Neural cell (in vitro differentiated cells): ENCODE data around the gene TAC3. TPM values are rescaled to one million over a fixed set of nuclear protein-coding genes. Genes with fewer than 3 reads are reported as not detected.

Experiments
- H2AFZ ChIP-seq: fragments of 200-600, 300-800 bp; sonication (generic), shearing (Covaris generic); 2 replicates; pipeline ENCODE4 v1.6.0; 2014; ENCODE audit warnings: low read depth, mild to moderate bottlenecking, antibody characterized with exemption, low read length, moderate library complexity
- H3F3A ChIP-seq: fragments of 200-600 bp; shearing (Covaris generic); 2 replicates; pipeline ENCODE4 v1.6.1; 2016; ENCODE audit warnings: mild to moderate bottlenecking, moderate library complexity, mixed read lengths, antibody characterized with exemption, low read length; ENCODE audit not compliant: insufficient read depth, poor library complexity, severe bottlenecking
- H3K27ac ChIP-seq: fragments of 200-600, 300-800 bp; sonication (generic), shearing (Covaris generic); 2 replicates; pipeline ENCODE4 v1.5.1; 2014; ENCODE audit warnings: mild to moderate bottlenecking, low read length, moderate library complexity
- H3K27me3 ChIP-seq: fragments of 300-800, 200-600 bp; sonication (generic), shearing (Covaris generic); 2 replicates; pipeline ENCODE4 v1.6.0; 2014; ENCODE audit warnings: mild to moderate bottlenecking, low read depth, low read length, moderate library complexity; ENCODE audit not compliant: insufficient read depth
- H3K36me3 ChIP-seq: fragments of 300-800, 200-600 bp; sonication (generic), shearing (Covaris generic); 2 replicates; pipeline ENCODE4 v1.5.1; 2014; ENCODE audit warnings: mild to moderate bottlenecking, antibody characterized with exemption, low read length, moderate library complexity; ENCODE audit not compliant: insufficient read depth
- H3K4me2 ChIP-seq: fragments of 300-800, 200-600 bp; sonication (generic), shearing (Covaris generic); 2 replicates; pipeline ENCODE4 v1.6.0; 2014; ENCODE audit warnings: mild to moderate bottlenecking, low read length
- H3K4me3 ChIP-seq: fragments of 300-800, 200-600 bp; sonication (generic), shearing (Covaris generic); 2 replicates; pipeline ENCODE4 v1.5.1; 2014; ENCODE audit warnings: mild to moderate bottlenecking, low read length, moderate library complexity
- H3K79me2 ChIP-seq: fragments of 200-600 bp; shearing (Covaris generic); replicated peaks from 2 replicates; pipeline ENCODE4 v1.6.0; 2014; ENCODE audit warnings: mild to moderate bottlenecking, low read length, moderate library complexity; ENCODE audit not compliant: insufficient read depth
- H3K9ac ChIP-seq: fragments of 300-800, 200-600 bp; sonication (generic), shearing (Covaris generic); 2 replicates; pipeline ENCODE4 v1.6.1; 2016; ENCODE audit warnings: mild to moderate bottlenecking, low read length, mixed read lengths
- H3K9me2 ChIP-seq: fragments of 200-600 bp; shearing (Covaris generic); 2 replicates; pipeline ENCODE4 v1.6.1; 2016; ENCODE audit warnings: mild to moderate bottlenecking, low read length, mixed read lengths; ENCODE audit not compliant: insufficient read depth
- H3K9me3 ChIP-seq: fragments of 200-600, 300-800 bp; sonication (generic), shearing (Covaris generic); 2 replicates; pipeline ENCODE4 v1.6.1; 2016; ENCODE audit warnings: mild to moderate bottlenecking, mixed run types, low read length, moderate library complexity, mixed read lengths
- H4K20me1 ChIP-seq: fragments of 200-600 bp; shearing (Covaris generic); 2 replicates; pipeline ENCODE4 v1.6.1; 2016; ENCODE audit warnings: mild to moderate bottlenecking, mixed run types; ENCODE audit not compliant: insufficient read depth
- EP300 ChIP-seq: fragments of 450-650 bp; conservative IDR thresholded peaks from 2 replicates; pipeline ENCODE4 v1.6.1; 2014; ENCODE audit warnings: antibody characterized with exemption, mild to moderate bottlenecking, moderate library complexity; ENCODE audit not compliant: poor library complexity, severe bottlenecking
- EZH2 ChIP-seq: fragments of 200-600, 300-800 bp; shearing (Covaris generic), sonication (generic); IDR thresholded peaks from 2 replicates; pipeline ENCODE4 v1.6.1; 2014; ENCODE audit warnings: antibody characterized with exemption, low read length, borderline replicate concordance, mild to moderate bottlenecking; ENCODE audit not compliant: insufficient read depth, poor library complexity, severe bottlenecking
- MXI1 ChIP-seq: fragments of 450-650 bp; conservative IDR thresholded peaks from 2 replicates; pipeline ENCODE4 v1.6.1; 2014; ENCODE audit warnings: antibody characterized with exemption, mild to moderate bottlenecking; ENCODE audit not compliant: poor library complexity, severe bottlenecking
- POLR2AphosphoS5 ChIP-seq: IDR thresholded peaks from 2 replicates; pipeline ENCODE4 v1.6.1; 2012
- RAD21 ChIP-seq: fragments of 450-650 bp; conservative IDR thresholded peaks from 2 replicates; pipeline ENCODE4 v1.6.1; 2014; ENCODE audit warnings: antibody characterized with exemption, mild to moderate bottlenecking, moderate library complexity
- SMC3 ChIP-seq: fragments of 450-650 bp; conservative IDR thresholded peaks from 2 replicates; pipeline ENCODE4 v1.6.1; 2014; ENCODE audit warnings: antibody characterized with exemption, mild to moderate bottlenecking, moderate library complexity; ENCODE audit not compliant: poor library complexity
- TAF1 ChIP-seq: IDR thresholded peaks from 2 replicates; pipeline ENCODE4 v1.6.1; 2012; ENCODE audit warnings: low read depth
- polyA plus RNA-seq: library from polyadenylated mRNA; depleted of rRNA; stranded (reverse); fragments of >200 nt; gene quantifications from 2 replicates; pipeline ENCODE4 v1.2.3, GENCODE V29; 2014
- TF ChIP-seq, protein P1 (sequence below): IDR thresholded peaks from 2 replicates; pipeline ENCODE4 v1.6.1; 2012; ENCODE audit warnings: borderline replicate concordance
- TF ChIP-seq, protein P2 (sequence below): fragments of 450-650 bp; IDR thresholded peaks from 2 replicates; pipeline ENCODE4 v1.5.1; 2014; ENCODE audit warnings: antibody characterized with exemption, mild to moderate bottlenecking, moderate library complexity; ENCODE audit not compliant: poor library complexity, severe bottlenecking

The TAC3 gene
- polyA plus RNA-seq, 1 donor from 2014 or later = 2.5 TPM

DNA sequence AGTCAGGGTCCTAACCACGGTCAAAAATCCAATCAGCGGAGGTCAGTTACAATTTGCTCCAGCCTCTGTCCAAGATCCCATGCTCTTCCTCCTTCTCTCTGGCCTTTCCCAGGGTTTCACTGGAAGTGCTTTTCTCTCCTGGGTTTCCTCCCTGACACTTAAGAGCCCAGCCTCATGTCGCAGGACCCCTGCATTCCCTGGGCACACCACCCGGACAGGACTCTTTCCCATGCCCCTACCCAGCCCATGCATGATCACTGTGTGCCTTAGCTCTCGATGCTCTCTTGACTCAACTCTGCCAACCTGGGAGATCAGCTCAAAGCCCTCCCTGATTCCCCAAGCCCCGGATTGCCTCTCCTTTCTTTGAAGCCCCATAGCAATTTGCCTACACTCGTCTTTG is 15.5 kb upstream of the TAC3 start:
- no peaks in the 10 kb centered on the region for H3K9me3 ChIP-seq
- H3K27me3 ChIP-seq = no peaks in the 10 kb centered on the region
- no peak overlapping the region for H3K4me3 ChIP-seq
- no peaks in the 10 kb centered on the region for H3K79me2 ChIP-seq
- no peak overlapping the region for H3K9ac ChIP-seq
- H4K20me1 ChIP-seq = no peaks in the 10 kb centered on the region
- no peak overlapping the region for H3K4me2 ChIP-seq
- no peaks in the 10 kb centered on the region for H3K9me2 ChIP-seq
- no peak overlapping the region for H2AFZ ChIP-seq
- TF ChIP-seq, protein P1, sequence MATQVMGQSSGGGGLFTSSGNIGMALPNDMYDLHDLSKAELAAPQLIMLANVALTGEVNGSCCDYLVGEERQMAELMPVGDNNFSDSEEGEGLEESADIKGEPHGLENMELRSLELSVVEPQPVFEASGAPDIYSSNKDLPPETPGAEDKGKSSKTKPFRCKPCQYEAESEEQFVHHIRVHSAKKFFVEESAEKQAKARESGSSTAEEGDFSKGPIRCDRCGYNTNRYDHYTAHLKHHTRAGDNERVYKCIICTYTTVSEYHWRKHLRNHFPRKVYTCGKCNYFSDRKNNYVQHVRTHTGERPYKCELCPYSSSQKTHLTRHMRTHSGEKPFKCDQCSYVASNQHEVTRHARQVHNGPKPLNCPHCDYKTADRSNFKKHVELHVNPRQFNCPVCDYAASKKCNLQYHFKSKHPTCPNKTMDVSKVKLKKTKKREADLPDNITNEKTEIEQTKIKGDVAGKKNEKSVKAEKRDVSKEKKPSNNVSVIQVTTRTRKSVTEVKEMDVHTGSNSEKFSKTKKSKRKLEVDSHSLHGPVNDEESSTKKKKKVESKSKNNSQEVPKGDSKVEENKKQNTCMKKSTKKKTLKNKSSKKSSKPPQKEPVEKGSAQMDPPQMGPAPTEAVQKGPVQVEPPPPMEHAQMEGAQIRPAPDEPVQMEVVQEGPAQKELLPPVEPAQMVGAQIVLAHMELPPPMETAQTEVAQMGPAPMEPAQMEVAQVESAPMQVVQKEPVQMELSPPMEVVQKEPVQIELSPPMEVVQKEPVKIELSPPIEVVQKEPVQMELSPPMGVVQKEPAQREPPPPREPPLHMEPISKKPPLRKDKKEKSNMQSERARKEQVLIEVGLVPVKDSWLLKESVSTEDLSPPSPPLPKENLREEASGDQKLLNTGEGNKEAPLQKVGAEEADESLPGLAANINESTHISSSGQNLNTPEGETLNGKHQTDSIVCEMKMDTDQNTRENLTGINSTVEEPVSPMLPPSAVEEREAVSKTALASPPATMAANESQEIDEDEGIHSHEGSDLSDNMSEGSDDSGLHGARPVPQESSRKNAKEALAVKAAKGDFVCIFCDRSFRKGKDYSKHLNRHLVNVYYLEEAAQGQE = no peak
- TF ChIP-seq MXI1 = no peak
- no peak for TF ChIP-seq EZH2
- no peak for TF ChIP-seq POLR2AphosphoS5
- TF ChIP-seq RAD21 = no peak
- TF ChIP-seq TAF1 = no peak
- no peak for TF ChIP-seq SMC3
- TF ChIP-seq, protein P2, sequence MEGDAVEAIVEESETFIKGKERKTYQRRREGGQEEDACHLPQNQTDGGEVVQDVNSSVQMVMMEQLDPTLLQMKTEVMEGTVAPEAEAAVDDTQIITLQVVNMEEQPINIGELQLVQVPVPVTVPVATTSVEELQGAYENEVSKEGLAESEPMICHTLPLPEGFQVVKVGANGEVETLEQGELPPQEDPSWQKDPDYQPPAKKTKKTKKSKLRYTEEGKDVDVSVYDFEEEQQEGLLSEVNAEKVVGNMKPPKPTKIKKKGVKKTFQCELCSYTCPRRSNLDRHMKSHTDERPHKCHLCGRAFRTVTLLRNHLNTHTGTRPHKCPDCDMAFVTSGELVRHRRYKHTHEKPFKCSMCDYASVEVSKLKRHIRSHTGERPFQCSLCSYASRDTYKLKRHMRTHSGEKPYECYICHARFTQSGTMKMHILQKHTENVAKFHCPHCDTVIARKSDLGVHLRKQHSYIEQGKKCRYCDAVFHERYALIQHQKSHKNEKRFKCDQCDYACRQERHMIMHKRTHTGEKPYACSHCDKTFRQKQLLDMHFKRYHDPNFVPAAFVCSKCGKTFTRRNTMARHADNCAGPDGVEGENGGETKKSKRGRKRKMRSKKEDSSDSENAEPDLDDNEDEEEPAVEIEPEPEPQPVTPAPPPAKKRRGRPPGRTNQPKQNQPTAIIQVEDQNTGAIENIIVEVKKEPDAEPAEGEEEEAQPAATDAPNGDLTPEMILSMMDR = no peak
- no peak for TF ChIP-seq EP300
- no peaks in the 10 kb centered on the region for H3K36me3 ChIP-seq
- H3F3A ChIP-seq = no peaks in the 10 kb centered on the region
- no peak overlapping the region for H3K27ac ChIP-seq

DNA sequence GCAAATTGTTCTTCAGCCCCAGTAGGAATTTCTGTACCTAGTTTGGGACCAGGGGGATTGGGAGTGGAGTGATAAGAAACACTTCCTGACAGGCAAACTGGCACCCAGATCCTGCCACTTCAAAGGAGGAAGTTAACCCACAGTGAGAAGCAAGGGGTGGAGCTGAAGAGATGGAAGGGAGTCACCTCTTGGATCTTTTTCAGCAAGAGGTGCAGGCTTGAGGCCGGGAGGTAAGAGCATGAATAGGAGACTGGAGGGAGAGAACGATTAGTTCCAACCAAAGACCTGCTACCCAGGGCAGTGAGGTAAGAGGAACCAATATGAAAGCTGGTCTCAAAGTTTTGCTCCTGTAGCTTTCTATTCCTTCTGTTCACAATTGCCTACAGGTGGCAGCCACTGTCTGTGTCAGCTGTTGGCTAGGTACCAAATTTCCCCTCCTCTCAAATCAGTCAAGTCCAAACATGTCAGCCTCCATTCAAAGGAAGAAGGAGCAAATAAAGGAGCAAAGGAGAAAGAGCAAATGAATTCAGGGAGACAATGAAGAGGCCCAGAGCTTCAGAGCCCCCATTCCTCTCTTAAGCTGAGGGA is 14.9 kb upstream of the TAC3 start:
- no peak for TF ChIP-seq MXI1
- TF ChIP-seq RAD21 = no peak
- TF ChIP-seq TAF1 = no peak
- TF ChIP-seq POLR2AphosphoS5 = no peak
- TF ChIP-seq, protein P1 = no peak
- TF ChIP-seq EZH2 = no peak
- TF ChIP-seq, protein P2 = no peak
- no peaks in the 10 kb centered on the region for H3K27me3 ChIP-seq
- H3K36me3 ChIP-seq = no peaks in the 10 kb centered on the region
- H3K27ac ChIP-seq = no peak overlapping the region
- H3K4me3 ChIP-seq = no peak overlapping the region
- H3K79me2 ChIP-seq = no peaks in the 10 kb centered on the region
- H4K20me1 ChIP-seq = no peaks in the 10 kb centered on the region
- no peak overlapping the region for H2AFZ ChIP-seq
- H3F3A ChIP-seq = no peaks in the 10 kb centered on the region
- no peaks in the 10 kb centered on the region for H3K9me2 ChIP-seq
- H3K9me3 ChIP-seq = no peaks in the 10 kb centered on the region
- no peak overlapping the region for H3K9ac ChIP-seq
- H3K4me2 ChIP-seq = no peak overlapping the region
